Activated CD8-positive, alpha-beta memory T cell treated with anti-CD3 and anti-CD28 coated beads, Interleukin-2, amount 50 U/mL, for 24 hours (primary cell): Measurements from ENCODE around the gene ERBB2.
"Not testable (repeated sequence)": the region's sequence is repeated elsewhere in the genome, so short reads cannot be mapped to it uniquely, and the experiment has no call there.

Experiments used
- DNase-seq: peaks from one replicate; pipeline ENCODE4 v3.0.0-alpha.2; 2020; ENCODE audit errors: extremely low read depth

The ERBB2 gene

DNA sequence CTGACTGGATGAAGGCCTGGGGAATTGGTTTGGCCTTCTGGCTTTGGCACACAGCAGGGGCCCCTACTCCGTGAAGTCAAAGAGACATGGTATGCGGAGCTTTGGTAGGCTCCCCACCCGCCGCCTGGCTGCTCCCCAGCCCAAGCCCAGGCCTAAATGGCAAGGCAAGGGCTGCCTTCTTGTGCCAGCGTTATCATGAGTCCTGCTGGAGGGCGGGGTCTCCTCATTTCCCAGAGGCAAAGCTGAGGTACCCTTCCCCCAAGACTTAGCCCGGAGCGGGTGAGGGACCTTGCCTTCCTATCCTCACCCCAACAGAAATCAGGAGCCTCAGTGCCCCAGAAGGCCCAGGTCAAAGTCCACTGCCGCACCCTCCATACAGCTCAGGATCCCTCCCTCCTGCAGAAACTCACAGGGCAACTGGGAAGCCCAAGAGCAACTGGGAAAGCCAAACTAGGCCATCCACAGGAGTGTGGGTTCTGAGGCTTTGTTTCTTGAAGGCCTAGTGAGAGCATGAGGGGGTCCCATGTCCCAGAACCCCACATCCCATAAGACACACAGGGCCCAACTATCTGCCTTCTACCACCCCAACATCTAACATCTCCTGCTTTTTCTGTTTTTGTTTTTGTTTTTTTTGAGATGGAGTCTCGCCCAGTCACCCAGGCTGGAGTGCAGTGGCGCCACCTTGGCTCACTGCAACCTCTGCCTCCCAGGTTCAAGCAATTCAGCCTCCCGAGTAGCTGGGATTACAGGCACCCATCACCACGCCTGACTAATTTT is 21.3 kb upstream of the ERBB2 start:
- no peak for DNase-seq

DNA sequence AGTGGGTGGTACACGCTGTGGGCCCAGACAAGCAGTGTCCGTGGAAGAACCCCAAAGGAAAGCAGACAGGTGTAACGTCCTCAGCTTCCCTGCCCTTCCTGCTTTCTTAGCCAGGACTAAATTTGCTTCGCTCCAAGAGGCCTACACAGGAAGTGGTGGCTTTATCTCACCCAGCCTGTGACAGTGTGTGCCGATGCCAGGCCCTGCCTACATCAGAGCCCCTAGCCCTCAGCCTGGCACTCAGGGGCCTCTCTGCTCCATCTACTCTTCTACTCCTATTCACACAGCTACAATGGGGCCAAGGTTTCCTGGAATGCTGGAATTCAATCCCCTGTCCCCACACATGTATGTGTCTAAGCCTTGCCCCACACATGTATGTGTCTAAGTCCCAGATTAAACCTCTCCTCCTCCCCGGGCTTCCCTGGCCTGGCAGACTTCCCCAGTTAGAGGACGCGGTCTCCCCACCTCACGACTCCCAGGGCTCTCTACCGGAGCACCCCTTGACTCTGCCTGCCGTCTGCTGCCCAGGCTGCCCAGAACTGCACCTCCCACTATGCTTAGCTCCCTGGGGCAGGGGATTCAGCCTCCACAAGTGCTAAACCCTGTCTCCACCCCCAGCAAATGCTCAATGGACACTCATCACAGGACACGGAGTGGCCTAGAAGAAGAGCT is 20.2 kb upstream of the ERBB2 start:
- no peak for DNase-seq

GRCh38 chr17:39683295-39683939 is 16.4 kb upstream of the ERBB2 start:
- no peak for DNase-seq

DNA sequence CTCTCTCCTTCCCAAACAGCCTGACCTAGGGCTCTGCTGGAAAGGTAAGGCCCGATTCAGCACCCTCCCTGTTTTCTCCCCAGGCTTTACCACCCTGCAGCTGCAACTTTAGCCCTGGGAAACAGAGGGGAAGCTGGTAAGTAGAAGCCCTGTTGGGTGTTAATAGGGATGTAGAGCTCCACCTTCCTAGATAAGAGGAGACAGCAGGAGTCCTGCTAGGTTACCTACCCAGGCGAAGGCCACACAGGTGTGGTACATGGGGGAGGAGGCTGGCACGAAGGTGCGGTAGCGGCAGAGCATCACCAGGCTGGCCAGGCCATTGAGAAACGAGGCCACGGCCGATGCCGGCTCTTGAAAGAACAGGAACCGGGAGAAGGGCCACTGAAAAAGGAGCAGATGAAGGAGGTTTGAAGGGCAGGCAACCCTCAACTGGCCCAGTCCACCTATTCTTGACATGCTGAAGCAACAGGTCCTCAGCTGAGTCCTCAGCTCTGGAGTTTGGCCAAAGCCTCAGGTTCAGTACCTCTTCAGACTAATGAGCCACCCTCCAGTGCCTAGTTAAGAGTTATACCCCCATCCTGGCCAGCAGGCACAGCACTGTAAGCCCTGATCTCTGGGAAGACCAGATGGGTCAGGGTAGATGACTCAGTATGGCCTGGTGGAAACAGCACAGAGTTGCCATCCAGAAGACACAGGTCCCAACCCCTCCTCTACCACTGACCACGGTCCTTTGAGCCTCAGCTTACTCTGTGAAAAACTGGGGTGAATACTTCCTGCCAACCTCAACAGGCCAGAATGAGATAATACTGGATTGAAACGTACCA is 15.3 kb upstream of the ERBB2 start:
- DNase-seq, result no peak

- no peak for DNase-seq
Measured at GRCh38 chr17:39687101-39687545, 12.7 kb upstream of the ERBB2 start.

- DNase-seq, result peak; percentile 70
Measured at GRCh38 chr17:39687546-39688474, 12.1 kb upstream of the ERBB2 start, which contains the start of gene PGAP3. TSS of gene PGAP3 (minus strand) at chr17:39688057. CDS start at chr17:39688014, 43 bp downstream.

DNA sequence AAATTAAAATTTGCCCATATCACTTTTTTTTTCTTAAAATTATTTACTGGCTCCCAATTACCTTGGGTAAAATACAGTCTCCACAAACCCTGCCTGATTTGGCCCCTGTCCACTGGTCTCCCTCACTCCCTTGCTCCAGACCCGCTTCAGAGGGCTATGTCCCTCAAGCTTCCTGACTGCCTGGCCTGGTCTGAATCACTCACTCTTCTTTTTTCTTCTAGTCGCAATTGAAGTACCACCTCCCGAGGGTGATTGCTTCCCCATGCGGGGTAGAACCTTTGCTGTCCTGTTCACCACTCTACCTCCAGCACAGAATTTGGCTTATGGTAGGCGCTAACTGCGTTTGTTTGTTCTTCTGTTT is 11.4 kb upstream of the ERBB2 start:
- no peak for DNase-seq

GRCh38 chr17:39688945-39689344 is 10.9 kb upstream of the ERBB2 start:
- no peak for DNase-seq

GRCh38 chr17:39694593-39694992 is 5.3 kb upstream of the ERBB2 start:
- no peak for DNase-seq

DNA sequence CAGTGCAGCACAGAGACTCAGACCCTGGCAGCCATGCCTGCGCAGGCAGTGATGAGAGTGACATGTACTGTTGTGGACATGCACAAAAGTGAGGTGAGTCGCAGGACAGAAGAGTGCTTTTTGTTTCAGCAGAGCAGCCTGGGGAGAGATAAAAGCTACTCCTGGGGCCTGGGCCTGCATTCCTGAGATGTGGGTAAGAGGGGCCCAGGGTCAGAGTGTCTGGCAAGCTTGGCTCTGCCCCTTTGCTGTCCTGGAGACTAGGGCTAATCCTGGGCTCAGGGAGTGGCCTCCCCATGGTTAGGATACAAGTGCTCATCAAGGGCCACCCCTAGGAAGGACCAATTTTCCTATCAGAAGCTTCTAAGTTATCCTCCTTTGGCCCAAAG is 4.8 kb upstream of the ERBB2 start:
- no peak for DNase-seq

DNA sequence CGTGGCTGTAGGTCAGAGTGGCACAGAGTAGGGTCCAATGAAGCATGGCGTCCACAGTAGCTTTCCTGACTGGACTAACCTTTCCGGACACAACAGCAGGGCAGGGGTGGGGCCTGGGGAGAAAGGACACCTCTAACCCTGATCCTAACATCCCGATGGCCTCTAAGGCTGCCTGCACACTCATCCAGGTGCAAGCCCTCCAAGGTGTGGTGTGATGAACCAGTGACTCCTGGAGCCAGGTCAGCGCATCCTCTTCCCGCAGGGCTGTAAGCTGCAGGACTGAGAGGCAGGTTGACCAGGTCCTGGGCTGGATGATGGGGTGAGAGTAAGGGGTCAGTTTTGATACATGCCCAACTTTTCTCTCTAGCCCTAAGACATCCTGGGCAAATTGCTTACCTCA is 3.1 kb upstream of the ERBB2 start:
- DNase-seq, result no peak

GRCh38 chr17:39697961-39698360 is 1.9 kb upstream of the ERBB2 start:
- DNase-seq, result no peak

DNA sequence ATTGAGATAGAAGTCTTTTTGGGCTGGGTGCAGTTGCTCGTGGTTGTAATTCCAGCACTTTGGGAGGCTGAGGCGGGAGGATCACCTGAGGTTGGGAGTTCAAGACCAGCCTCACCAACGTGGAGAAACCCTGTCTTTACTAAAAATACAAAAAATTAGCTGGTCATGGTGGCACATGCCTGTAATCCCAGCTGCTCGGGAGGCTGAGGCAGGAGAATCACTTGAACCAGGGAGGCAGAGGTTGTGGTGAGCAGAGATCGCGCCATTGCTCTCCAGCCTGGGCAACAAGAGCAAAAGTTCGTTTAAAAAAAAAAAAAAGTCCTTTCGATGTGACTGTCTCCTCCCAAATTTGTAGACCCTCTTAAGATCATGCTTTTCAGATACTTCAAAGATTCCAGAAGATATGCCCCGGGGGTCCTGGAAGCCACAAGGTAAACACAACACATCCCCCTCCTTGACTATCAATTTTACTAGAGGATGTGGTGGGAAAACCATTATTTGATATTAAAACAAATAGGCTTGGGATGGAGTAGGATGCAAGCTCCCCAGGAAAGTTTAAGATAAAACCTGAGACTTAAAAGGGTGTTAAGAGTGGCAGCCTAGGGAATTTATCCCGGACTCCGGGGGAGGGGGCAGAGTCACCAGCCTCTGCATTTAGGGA is 577 bp upstream of the ERBB2 start:
- not testable (repeated sequence) for DNase-seq

- no peak for DNase-seq
Measured at GRCh38 chr17:39700148-39700987, 504 bp downstream of the ERBB2 start.

DNA sequence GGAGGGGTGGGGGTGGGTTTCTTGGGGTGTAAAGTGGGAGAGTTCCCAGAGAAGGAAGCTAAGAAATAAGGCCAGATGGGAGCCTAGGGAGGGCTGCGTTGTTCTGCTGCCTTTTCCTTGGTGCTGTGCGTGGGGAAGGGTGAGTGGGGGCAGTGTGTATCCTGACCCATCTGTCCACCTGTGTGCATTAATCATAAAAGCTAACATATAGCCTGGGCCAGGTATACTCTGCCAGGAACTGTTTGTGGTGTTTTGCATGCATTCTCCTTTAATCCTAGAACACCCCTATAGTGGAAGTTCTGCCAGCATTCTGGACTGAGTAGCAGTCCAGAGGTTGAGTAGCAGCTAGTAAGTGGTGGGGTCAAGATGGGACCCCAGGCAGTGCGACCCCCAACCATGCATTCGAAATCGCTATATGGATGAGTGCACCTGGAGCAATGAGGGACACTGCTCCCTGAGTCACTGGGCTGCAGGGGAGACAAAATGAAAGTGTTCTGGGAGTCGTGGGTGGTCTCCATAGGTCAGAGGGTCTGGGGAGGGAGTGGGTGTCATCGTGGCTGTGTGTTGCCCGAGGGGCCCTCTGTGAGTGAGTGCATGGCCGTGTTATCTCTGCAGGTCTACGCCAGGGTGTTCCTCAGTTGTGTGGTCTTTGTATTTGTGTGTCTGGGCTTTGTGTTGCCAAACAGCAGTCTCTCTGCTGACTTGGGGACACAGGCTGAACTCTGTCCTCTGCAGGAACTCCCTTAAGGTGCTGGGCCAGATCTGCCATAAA is 1.3 kb downstream of the ERBB2 start:
- DNase-seq, result no peak

DNA sequence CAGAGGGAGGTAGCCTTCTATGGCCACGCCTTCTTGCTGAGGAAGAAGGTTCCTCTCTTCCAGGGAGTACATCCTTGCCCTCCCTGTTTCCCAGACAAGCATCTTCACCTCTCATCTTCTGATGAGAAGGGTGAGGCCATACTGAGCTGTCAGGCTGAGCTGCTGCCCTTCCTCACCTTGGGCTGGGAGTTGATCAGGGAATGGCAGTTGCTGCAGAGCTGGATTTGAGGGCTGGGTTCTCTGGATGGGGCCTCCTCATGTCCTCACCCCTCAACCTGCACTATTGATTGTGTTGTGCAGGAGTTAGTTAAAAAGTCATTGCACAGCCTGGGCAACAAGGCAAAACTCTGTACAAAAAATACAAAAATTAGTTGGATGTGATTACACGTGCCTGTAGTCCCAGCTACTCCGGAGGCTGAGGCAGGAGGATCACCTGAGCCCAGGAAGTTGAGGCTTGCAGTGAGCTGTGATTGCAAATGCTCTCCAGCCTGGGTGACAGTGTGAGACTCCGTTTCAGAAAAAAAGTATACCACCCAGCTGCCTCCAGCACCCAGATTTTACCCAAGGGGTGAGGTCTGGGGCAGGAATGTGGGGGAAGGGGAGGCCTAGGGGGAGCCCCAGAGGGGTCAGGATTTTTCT is 2.0 kb downstream of the ERBB2 start:
- DNase-seq, result no peak

DNA sequence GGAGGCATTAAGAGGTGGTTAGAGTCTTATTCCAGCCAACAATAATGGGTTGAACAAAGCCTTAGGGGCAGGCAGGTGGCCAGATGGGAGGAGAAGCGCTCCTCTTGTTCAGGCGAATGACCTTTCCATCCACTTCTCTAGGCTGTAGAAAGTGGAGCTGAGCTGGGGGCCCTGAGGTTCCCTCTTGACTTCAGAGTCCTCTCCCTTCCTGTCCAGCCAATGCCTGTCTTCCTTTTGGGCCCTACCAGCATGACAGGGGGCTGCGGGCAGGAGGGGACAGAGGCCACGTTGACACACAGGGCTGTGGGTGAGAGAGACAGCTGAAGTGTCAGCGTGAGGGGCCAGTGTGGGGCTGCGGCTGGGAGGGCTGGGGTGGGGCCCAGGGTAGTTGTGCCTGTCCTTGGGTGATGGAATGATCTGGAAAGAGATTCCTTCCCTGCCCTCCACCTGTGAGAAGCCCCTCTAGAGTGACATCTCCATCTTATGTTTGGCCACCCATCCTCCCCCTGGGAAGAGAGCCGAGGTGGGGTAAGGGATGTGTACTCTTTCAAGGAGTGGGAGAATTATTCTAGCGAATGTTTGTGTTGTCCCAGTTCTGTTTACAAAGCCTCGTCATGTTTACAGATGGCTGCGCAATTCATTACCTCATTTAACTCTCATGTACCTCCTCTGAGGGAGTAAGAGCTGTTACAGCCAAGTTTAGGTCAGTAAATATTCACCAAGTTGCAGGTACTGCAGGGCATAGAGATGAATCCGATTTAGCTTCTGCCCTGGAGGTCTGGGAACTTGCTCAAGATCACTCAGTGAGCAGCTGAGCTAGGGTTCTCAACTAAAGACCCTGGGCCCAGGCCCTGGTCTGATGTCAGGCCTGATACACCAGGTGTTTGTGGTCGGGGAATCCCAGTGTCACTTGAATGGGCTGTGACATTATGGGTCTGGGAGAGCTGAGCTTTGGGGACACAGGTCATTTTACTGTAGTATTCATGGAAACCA is 3.3 kb downstream of the ERBB2 start:
- DNase-seq, result no peak
